GM12864 (cell line): ENCODE results near the gene ZBTB21.

Source experiments
- DNase-seq: peaks from one replicate; pipeline ENCODE4 v3.0.0-alpha.2; 2011; ENCODE audit warnings: low read depth
- H3K4me3 ChIP-seq: 2 replicates; pipeline ENCODE4 v1.5.1; 2011; ENCODE audit warnings: mild to moderate bottlenecking, low read depth, low read length, control low read depth
- TF ChIP-seq, protein P1 (sequence below): IDR thresholded peaks from 2 replicates; pipeline ENCODE4 v1.5.1; 2011; ENCODE audit warnings: low read depth, mild to moderate bottlenecking, moderate library complexity, low read length, control low read depth, inconsistent platforms; ENCODE audit errors: missing control alignments

The ZBTB21 gene

DNA sequence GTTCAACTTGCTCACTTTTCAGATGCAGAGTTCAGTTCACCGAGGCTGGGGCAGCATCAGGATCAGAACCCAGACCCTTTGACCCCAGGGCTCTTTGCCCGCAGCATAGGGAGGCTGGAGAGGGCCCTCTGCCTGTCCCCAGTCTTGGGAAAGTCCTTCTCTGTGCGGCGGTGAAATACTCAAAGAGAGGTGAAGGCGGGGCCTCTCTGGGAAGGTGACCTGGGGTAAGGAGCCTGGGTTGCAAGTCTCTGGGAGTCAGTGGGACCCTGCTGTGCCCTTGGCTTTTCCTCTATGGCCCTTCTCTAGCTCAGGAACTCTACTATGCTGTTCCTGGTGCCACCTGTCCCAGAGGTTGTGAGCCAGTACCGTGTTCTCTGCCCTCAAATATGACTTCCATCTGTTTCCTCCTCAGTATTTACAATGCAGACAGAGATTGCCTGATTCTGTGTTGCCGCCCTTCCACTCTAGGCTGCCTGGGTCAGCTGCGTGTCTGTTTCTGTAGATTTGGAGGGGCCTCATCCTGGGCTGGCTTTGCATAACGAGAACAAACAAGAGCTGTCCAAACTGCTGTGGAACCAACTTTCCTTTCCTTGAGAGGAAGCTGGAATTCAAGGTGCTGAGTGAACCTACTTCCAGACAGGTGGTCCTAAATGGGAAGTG lies 18.7 kb upstream of the ZBTB21 start:
- H3K4me3 ChIP-seq: no peak overlapping the region
- TF ChIP-seq, protein P1, sequence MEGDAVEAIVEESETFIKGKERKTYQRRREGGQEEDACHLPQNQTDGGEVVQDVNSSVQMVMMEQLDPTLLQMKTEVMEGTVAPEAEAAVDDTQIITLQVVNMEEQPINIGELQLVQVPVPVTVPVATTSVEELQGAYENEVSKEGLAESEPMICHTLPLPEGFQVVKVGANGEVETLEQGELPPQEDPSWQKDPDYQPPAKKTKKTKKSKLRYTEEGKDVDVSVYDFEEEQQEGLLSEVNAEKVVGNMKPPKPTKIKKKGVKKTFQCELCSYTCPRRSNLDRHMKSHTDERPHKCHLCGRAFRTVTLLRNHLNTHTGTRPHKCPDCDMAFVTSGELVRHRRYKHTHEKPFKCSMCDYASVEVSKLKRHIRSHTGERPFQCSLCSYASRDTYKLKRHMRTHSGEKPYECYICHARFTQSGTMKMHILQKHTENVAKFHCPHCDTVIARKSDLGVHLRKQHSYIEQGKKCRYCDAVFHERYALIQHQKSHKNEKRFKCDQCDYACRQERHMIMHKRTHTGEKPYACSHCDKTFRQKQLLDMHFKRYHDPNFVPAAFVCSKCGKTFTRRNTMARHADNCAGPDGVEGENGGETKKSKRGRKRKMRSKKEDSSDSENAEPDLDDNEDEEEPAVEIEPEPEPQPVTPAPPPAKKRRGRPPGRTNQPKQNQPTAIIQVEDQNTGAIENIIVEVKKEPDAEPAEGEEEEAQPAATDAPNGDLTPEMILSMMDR: no peak
- DNase-seq: no peak

- no peak for DNase-seq
- H3K4me3 ChIP-seq: no peak overlapping the region
- TF ChIP-seq, protein P1: no peak
Measured at GRCh38 chr21:42027822-42028765, 17.9 kb upstream of the ZBTB21 start.

GRCh38 chr21:42027085-42027821 lies 17.1 kb upstream of the ZBTB21 start:
- TF ChIP-seq, protein P1: no peak
- DNase-seq: no peak
- no peak overlapping the region for H3K4me3 ChIP-seq

- no peak for DNase-seq
- H3K4me3 ChIP-seq: no peak overlapping the region
- TF ChIP-seq, protein P1: no peak
Measured at GRCh38 chr21:42026082-42026435, 15.9 kb upstream of the ZBTB21 start.

DNA sequence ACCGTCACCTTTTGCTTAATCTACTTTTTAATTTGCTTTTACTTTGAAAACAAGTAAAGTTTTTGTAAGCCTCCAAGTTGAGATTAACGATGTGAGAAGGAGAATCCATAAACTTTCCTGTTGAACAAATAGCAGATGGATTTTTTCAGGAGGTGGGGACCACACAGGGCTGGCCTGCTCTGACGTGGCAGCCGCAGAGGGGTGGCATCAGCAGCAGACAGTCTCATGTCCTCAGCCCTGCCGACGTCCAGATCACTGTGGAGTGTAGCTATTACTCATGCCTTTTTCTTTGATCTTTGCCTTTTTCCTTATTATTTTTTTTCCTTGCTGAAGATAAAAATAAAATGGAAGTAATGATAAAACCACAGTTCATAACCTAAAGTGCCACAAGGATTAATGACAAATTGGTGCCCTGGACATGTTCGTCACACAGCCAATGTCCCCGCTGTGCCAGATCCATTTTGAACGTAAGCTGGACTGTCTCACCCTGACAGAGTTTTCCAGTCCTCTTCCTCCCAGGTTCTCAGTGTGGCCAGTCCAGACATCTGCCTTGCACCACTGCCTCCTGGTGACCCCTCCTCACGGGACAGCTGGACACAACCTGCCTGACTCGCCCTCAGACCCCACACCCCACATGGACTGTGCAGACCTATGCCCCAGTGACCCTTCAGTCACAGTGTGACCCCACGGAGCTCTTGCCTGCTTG lies 15.4 kb upstream of the ZBTB21 start:
- H3K4me3 ChIP-seq: no peak overlapping the region
- TF ChIP-seq, protein P1: no peak
- no peak for DNase-seq

DNA sequence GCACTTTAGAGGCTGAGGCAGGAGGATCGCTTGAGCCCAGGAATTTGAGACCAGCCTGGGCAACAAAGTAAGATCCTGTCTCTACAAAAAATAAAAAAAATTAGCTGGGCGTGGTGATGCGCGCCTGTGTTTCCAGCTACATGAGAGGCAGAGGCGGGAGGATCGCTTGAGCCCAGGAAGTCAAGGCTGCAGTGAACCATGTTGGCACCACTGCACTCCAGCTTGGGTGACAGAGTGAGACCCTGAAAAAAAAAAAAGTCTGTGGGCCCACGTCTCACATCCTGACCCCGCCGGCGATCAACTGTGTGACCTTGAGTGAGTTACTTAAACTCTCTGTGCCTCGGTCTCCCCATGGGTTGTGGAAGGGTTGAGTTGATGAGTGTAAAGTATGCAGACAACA lies 12.7 kb upstream of the ZBTB21 start:
- H3K4me3 ChIP-seq: no peak overlapping the region
- no peak for DNase-seq
- TF ChIP-seq, protein P1: no peak
